Measurements from ENCODE around the gene NIPSNAP3A.

- TF ChIP-seq CTCF (IDR thresholded peaks at IDR 0.05): no peak
- no peak for TF ChIP-seq REST (IDR thresholded peaks at IDR 0.05; ENCODE audit: insufficient read depth in 1 of 2, low read depth in 2 of 2, low read length in 1 of 2)
- TF ChIP-seq SIN3A (IDR thresholded peaks at IDR 0.05; ENCODE audit: borderline replicate concordance, insufficient read depth, low read depth, low read length): no peak
Observed at GRCh38 chr9:104794070-104794469, 46.6 kb downstream of the NIPSNAP3A start.

All from Panc1 (cell line).